NCI-H526 treated with DMSO at 0.1 percent for 48 hours (cell line): Measurements from ENCODE around the gene PCSK1N.
"Not testable (repeated sequence)": the region's sequence is repeated elsewhere in the genome, so short reads cannot be mapped to it uniquely, and the experiment has no call there.

Experiments
- DNase-seq: peaks from one replicate; lab custom pipeline; 2025; lab: John Stamatoyannopoulos, UW

PCSK1N gene

GRCh38 chrX:48835524-48836329 is at the start of gene PCSK1N:
Gene PCSK1N (minus strand): TSS chrX:48835610. CDS start chrX:48835532, 78 bp downstream.
- peak; percentile 62 for DNase-seq

GRCh38 chrX:48883729-48884128 is 48.3 kb upstream of the PCSK1N start:
- DNase-seq, result peak; percentile 2

- not testable (repeated sequence) for DNase-seq
Observed at GRCh38 chrX:48876944-48877343, 41.5 kb upstream of the PCSK1N start.

GRCh38 chrX:48872017-48872416 is 36.6 kb upstream of the PCSK1N start:
- DNase-seq, result not testable (repeated sequence)

GRCh38 chrX:48864210-48864609 is 28.8 kb upstream of the PCSK1N start:
- DNase-seq, result no peak

GRCh38 chrX:48854898-48855297 is 19.5 kb upstream of the PCSK1N start:
- no peak for DNase-seq

GRCh38 chrX:48854121-48854804 is 18.9 kb upstream of the PCSK1N start:
- DNase-seq, result not testable (repeated sequence)

GRCh38 chrX:48853494-48853893 is 18.1 kb upstream of the PCSK1N start:
- DNase-seq, result not testable (repeated sequence)

- no peak for DNase-seq
Observed at GRCh38 chrX:48852857-48853256, 17.4 kb upstream of the PCSK1N start.

GRCh38 chrX:48848847-48849246 is 13.4 kb upstream of the PCSK1N start:
- DNase-seq, result no peak

- no peak for DNase-seq
Observed at GRCh38 chrX:48839686-48840085, 4.3 kb upstream of the PCSK1N start.

- DNase-seq, result no peak
Observed at GRCh38 chrX:48834383-48834709, 1.1 kb downstream of the PCSK1N start.

GRCh38 chrX:48833542-48834138 is 1.8 kb downstream of the PCSK1N start:
- DNase-seq, result no peak

GRCh38 chrX:48831909-48832291 is 3.5 kb downstream of the PCSK1N start:
- no peak for DNase-seq

- DNase-seq, result no peak
Observed at GRCh38 chrX:48831136-48831908, 4.1 kb downstream of the PCSK1N start.

- no peak for DNase-seq
Observed at GRCh38 chrX:48829016-48829735, 6.2 kb downstream of the PCSK1N start.

- DNase-seq, result no peak
Observed at GRCh38 chrX:48827654-48827968, 7.8 kb downstream of the PCSK1N start.

- no peak for DNase-seq
Observed at GRCh38 chrX:48826876-48827653, 8.3 kb downstream of the PCSK1N start.

GRCh38 chrX:48826135-48826875 is 9.1 kb downstream of the PCSK1N start, which contains the start of gene ERAS:
Gene ERAS (plus strand): TSS chrX:48826513. CDS start chrX:48829124, 2,611 bp downstream.
- DNase-seq, result no peak

- no peak for DNase-seq
Observed at GRCh38 chrX:48824066-48824465, 11.3 kb downstream of the PCSK1N start.
